GM12878 (cell line): ENCODE data around the gene HDAC9.

ENCODE experiments used
- BHLHE40 ChIP-seq, 2 experiments: fragments of 450-650 bp in 1 of 2; IDR thresholded peaks; 2 replicates each; pipeline ENCODE4 v1.6.1; 2011 to 2017; ENCODE audit warnings: low read depth in 2 of 2, borderline replicate concordance in 1 of 2, improper control_type of control experiment in 1 of 2, low read length in 1 of 2, mild to moderate bottlenecking in 1 of 2
- CTCF ChIP-seq, 3 experiments: IDR thresholded peaks in 2 of 3; conservative IDR thresholded peaks in 1 of 3; 2 replicates each; pipeline ENCODE4 v1.5.1; 2011; ENCODE audit warnings: low read depth in 3 of 3, low read length in 3 of 3, mild to moderate bottlenecking in 3 of 3, control low read depth in 2 of 3, moderate library complexity in 2 of 3, inconsistent platforms in 1 of 3, mixed read lengths in 1 of 3; ENCODE audit not compliant: control insufficient read depth in 2 of 3, insufficient read depth in 1 of 3; ENCODE audit errors: extremely low read depth in 1 of 3
- EZH2 ChIP-seq: IDR thresholded peaks from 2 replicates; pipeline ENCODE4 v1.6.1; 2012; ENCODE audit warnings: low read depth, mild to moderate bottlenecking, control low read depth, inconsistent platforms, low read length, borderline replicate concordance; ENCODE audit not compliant: control insufficient read depth
- KAT2A ChIP-seq: conservative IDR thresholded peaks from 2 replicates; pipeline ENCODE4 v1.6.1; 2011; ENCODE audit warnings: low read depth, low read length; ENCODE audit not compliant: control insufficient read depth
- MAX ChIP-seq: IDR thresholded peaks from 2 replicates; pipeline ENCODE4 v1.6.1; 2012; ENCODE audit warnings: low read depth, low read length, improper control_type of control experiment
- POLR2A ChIP-seq: IDR thresholded peaks from 2 replicates; pipeline ENCODE4 v1.6.1; 2011; ENCODE audit warnings: low read depth, mild to moderate bottlenecking, low read length
- POLR2AphosphoS5 ChIP-seq: IDR thresholded peaks from 2 replicates; pipeline ENCODE4 v1.6.1; 2011; ENCODE audit warnings: mild to moderate bottlenecking, low read length, inconsistent platforms
- POU2F2 ChIP-seq: IDR thresholded peaks from 3 replicates; pipeline ENCODE4 v1.6.1; 2011; ENCODE audit warnings: low read depth, mild to moderate bottlenecking, low read length, borderline replicate concordance
- SREBF2 ChIP-seq: IDR thresholded peaks from 2 replicates; pipeline ENCODE4 v1.6.1; 2012; ENCODE audit warnings: mild to moderate bottlenecking, low read length
- USF2 ChIP-seq: IDR thresholded peaks from 2 replicates; pipeline ENCODE4 v1.6.1; 2011; ENCODE audit warnings: low read depth, low read length, improper control_type of control experiment, borderline replicate concordance
- YY1 ChIP-seq: IDR thresholded peaks from 2 replicates; pipeline ENCODE4 v1.6.1; 2011; ENCODE audit warnings: low read depth, mild to moderate bottlenecking, low read length
- ZNF384 ChIP-seq: IDR thresholded peaks from 2 replicates; pipeline ENCODE4 v1.6.1; 2012; ENCODE audit warnings: low read depth, mild to moderate bottlenecking, low read length, improper control_type of control experiment, borderline replicate concordance
- ZNF592 ChIP-seq: fragments of 450-650 bp; IDR thresholded peaks from 2 replicates; pipeline ENCODE4 v1.6.1; 2017; ENCODE audit warnings: mild to moderate bottlenecking, moderate library complexity

- no peak for TF ChIP-seq POU2F2
- no peak for TF ChIP-seq CTCF (IDR thresholded peaks at IDR 0.05 in 2 of 3, conservative IDR thresholded peaks at IDR 0.05 in 1 of 3; ENCODE audit: control insufficient read depth in 2 of 3, extremely low read depth in 1 of 3, insufficient read depth in 1 of 3, low read depth in 3 of 3, low read length in 3 of 3)
- no peak for TF ChIP-seq ZNF592
- no peak for TF ChIP-seq MAX
- no peak for TF ChIP-seq BHLHE40 (IDR thresholded peaks at IDR 0.05; ENCODE audit: borderline replicate concordance in 1 of 2, low read depth in 2 of 2, low read length in 1 of 2)
- TF ChIP-seq POLR2A: no peak
- TF ChIP-seq POLR2AphosphoS5: no peak
- no peak for TF ChIP-seq YY1
- no peak for TF ChIP-seq SREBF2
- no peak for TF ChIP-seq USF2
- TF ChIP-seq KAT2A: no peak
- no peak for TF ChIP-seq ZNF384
- no peak for TF ChIP-seq EZH2
Observed at GRCh38 chr7:18772567-18772965, 277.0 kb downstream of the HDAC9 start.
